MM.1S (cell line): Measurements from ENCODE around the gene NFKB1.

Experiments used
- EZH2 ChIP-seq: fragments of 300-600 bp; sonication (generic); optimal IDR thresholded peaks from 2 replicates; pipeline ENCODE3; 2017; ENCODE audit warnings: low read depth, mild to moderate bottlenecking, antibody characterized with exemption, low read length, mixed read lengths
- EZH2phosphoT487 ChIP-seq: fragments of 300-600 bp; sonication (generic); IDR thresholded peaks from 2 replicates; pipeline ENCODE4 v1.6.1; 2018; ENCODE audit warnings: antibody characterized with exemption, low read length
- TF ChIP-seq, protein P1 (sequence below): fragments of 300-600 bp; sonication (generic); IDR thresholded peaks from 2 replicates; pipeline ENCODE4 v1.5.1; 2016; ENCODE audit warnings: antibody characterized with exemption, low read length, mixed read lengths

GRCh38 chr4:102575369-102576129, 74.4 kb downstream of the NFKB1 start:
- TF ChIP-seq, protein P1, sequence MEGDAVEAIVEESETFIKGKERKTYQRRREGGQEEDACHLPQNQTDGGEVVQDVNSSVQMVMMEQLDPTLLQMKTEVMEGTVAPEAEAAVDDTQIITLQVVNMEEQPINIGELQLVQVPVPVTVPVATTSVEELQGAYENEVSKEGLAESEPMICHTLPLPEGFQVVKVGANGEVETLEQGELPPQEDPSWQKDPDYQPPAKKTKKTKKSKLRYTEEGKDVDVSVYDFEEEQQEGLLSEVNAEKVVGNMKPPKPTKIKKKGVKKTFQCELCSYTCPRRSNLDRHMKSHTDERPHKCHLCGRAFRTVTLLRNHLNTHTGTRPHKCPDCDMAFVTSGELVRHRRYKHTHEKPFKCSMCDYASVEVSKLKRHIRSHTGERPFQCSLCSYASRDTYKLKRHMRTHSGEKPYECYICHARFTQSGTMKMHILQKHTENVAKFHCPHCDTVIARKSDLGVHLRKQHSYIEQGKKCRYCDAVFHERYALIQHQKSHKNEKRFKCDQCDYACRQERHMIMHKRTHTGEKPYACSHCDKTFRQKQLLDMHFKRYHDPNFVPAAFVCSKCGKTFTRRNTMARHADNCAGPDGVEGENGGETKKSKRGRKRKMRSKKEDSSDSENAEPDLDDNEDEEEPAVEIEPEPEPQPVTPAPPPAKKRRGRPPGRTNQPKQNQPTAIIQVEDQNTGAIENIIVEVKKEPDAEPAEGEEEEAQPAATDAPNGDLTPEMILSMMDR: no peak
- TF ChIP-seq EZH2: no peak
- no peak for TF ChIP-seq EZH2phosphoT487
